GM18502 (cell line): ENCODE data around the gene CTTNBP2NL.
A peak's percentile ranks its signal among the peaks of the same experiment; 100 is the strongest.
"Not testable (repeated sequence)": the region's sequence is repeated elsewhere in the genome, so short reads cannot be mapped to it uniquely, and the experiment has no call there.

ENCODE experiments used
- ATAC-seq: cut with Tn5 transposase; IDR thresholded peaks from one replicate; pipeline ENCODE4 v1.9.1; 2021; ENCODE audit warnings: mild to moderate bottlenecking; ENCODE audit not compliant: unreplicated experiment, poor library complexity

CTTNBP2NL gene

DNA sequence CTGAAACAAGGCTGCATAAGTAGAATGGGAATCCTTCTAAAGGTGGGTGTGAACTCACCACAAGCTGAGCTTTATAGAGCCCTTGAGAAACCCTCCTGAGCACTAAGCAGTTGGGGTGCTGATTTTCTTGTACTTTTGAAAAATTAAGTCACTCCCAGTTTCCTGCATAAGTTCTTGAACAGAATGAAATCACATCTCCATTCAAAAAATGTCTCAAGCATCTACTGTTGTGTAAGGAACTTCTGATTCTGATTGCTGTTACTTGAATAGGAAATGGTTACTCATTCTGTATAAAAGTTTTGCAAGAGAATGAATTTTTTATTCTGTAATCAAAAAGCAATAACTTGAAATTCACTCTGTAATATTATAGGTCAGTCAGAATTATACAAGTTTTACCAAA lies 61.9 kb downstream of the CTTNBP2NL start:
- ATAC-seq = no peak

DNA sequence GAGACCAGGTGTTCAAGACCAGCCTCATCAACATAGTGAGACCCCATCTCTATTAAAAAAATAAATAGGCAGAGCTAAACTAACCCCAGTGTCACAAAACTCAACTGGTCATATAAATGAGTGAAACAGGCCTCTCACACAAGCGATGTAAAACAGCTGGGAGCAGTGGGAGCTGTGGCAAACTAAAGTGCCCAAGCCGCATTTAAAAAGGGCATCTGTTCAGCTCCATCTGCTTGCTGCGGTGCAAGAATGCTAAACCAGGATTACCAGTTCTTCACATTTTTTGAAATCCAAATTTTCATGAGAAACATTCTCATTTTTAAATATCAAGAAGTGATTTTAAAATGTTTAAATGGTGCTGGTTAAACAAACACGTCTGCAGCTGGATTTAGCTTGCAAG lies 62.7 kb downstream of the CTTNBP2NL start:
- no peak for ATAC-seq

GRCh38 chr1:112460615-112461014 lies 64.6 kb downstream of the CTTNBP2NL start:
- no peak for ATAC-seq

GRCh38 chr1:112461200-112461871 lies 65.3 kb downstream of the CTTNBP2NL start:
- no peak for ATAC-seq

- no peak for ATAC-seq
Measured at GRCh38 chr1:112462953-112463279, 66.9 kb downstream of the CTTNBP2NL start.

- no peak for ATAC-seq
Measured at GRCh38 chr1:112464501-112464900, 68.5 kb downstream of the CTTNBP2NL start.

DNA sequence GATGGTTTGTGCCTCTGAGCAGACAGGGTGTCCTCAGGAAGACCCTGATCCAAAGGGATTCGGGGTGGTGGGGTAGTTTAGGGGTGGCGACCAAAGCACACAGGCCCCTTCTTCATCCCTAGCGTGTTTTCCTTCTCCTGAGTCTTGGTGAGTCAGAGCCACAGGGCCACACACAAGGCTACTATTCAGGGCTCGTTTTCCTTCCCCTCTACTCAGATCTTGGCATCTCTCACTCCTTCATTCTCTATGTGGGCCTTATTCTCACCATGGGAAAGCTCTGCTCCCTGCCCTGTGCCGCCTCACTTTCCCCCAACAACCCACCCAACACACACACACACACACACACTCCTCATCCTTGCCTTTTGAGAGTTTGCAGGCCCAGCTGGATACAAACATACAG lies 69.1 kb downstream of the CTTNBP2NL start:
- ATAC-seq = no peak

GRCh38 chr1:112466078-112466660 lies 70.2 kb downstream of the CTTNBP2NL start:
- ATAC-seq = peak; percentile 98

GRCh38 chr1:112470324-112470723 lies 74.3 kb downstream of the CTTNBP2NL start:
- not testable (repeated sequence) for ATAC-seq

DNA sequence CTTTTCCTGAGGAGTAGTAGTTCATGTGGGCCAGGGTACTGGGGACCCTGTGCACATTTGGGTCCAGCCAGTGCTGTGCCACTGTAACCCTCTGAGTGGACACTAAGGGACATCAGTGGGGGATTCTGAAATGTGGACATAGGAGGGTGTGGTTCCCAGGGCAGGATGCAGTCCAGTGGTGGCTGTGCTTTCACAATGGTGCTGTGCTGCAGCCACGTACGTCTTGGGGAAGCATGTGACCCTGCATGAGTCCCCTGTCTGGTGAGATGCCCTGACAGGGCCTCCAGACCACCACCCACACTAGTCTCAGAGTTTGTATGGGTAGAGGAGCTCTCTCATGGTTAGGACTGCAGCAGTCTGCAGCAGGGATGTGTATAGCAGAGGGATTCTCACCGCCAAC lies 75.0 kb downstream of the CTTNBP2NL start:
- ATAC-seq = no peak

GRCh38 chr1:112472142-112472541 lies 76.1 kb downstream of the CTTNBP2NL start:
- ATAC-seq = no peak

DNA sequence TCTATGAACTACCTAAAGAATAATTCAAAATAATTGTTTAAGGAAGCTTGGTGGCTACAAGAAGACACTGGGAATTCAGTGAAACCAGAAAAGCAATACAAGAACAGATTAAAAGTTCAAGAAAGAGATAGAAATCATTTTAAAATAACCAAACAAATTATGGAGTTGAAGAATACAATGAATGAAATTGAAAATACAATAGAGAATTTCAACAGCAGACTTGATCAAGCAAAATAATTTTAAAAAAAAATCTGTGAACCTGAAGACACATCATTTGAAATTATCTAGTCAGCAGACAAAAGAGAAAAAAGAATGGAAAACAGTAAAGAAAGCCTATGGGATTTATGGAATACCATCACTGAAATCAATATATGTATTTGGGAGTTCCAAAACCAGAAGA lies 81.5 kb downstream of the CTTNBP2NL start:
- no peak for ATAC-seq

DNA sequence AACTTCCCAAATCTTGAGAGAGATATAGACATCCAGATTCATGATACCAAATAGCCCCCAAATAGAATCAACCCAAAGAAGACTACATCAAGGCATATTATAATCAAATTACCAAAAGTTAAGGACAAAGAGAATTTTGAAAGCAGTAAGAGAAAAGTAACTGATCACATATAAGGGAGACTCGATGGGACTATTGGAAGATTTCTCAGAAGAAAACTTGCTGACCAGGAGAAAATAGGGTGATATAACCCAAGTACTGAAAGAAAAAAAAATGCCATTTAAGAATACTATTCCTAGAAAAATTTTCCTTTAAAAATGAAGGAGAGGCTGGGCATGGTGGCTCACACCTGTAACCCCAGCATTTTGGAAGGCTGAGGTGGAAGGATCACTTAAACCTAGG lies 82.3 kb downstream of the CTTNBP2NL start:
- no peak for ATAC-seq

GRCh38 chr1:112486063-112486462 lies 90.0 kb downstream of the CTTNBP2NL start:
- ATAC-seq = not testable (repeated sequence)

GRCh38 chr1:112487686-112488085 lies 91.7 kb downstream of the CTTNBP2NL start:
- not testable (repeated sequence) for ATAC-seq

DNA sequence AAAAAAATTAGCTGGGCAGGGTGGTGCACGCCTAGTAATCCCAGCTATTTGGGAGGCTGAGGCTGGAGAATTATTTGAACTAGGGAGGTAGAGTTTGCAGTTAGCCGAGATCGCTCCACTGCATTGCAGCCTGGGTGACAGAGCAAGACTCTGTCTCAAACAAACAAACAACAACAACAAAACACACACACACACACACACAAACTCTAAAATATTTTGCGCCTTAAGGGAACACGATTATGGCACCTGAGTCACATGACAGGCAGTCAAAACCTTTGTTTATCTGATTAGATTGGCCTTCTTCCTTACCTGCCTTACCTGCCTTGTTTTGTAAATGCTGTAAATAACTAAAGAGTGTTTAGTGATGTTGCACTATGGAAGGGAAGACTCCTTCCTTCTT lies 92.1 kb downstream of the CTTNBP2NL start:
- ATAC-seq = no peak

- ATAC-seq = no peak
Measured at GRCh38 chr1:112492076-112492475, 96.1 kb downstream of the CTTNBP2NL start.

GRCh38 chr1:112493351-112493750 lies 97.3 kb downstream of the CTTNBP2NL start:
- no peak for ATAC-seq

DNA sequence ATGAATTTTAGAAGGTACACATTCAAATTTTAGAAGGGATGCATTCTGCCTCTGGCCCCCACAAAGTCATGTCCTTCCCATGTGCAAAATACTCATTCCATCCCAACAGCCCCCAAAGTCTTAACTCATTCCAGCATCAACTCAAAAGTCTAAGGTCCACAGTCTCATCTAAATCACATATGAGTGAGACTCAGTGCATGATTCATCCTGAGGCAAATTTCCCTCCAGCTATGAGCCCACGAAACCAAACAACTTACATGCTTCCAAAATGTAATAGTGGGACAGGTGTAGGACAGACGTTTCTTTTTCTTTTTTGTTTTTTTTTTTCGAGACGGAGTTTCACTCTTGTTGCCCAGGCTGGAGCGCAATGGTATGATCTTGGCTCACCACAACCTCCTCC lies 100.3 kb downstream of the CTTNBP2NL start:
- ATAC-seq = no peak

GRCh38 chr1:112501810-112502641 lies 106.0 kb downstream of the CTTNBP2NL start:
- peak; percentile 70 for ATAC-seq

DNA sequence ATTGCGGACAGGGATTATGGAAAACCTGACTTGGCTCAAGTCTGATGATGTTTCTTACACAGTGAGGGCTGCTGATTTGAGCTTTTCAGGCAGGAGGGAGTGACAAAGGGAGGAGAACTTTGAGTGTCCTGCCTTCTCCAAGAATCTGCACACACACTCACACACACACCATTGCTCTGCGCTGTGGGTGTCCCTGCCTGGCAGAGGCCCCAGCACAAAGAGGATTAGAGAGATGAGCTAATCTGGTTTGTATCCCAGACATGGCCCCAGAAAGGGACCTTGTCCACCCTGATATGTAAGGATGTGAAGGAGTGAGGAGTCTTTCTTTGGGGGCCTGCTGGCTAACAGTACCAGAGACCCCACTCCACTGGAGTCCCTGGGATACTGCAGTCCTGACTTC lies 106.8 kb downstream of the CTTNBP2NL start:
- no peak for ATAC-seq
